AG08395 (cell line): ENCODE data around the gene TRIM17.
A peak's percentile ranks its signal among the peaks of the same experiment; 100 is the strongest.

Experiments used
- DNase-seq: peaks from one replicate; pipeline ENCODE4 v3.0.0; 2012; ENCODE audit warnings: mixed read lengths, low spot score

The TRIM17 gene

GRCh38 chr1:228400692-228401454, 15.8 kb downstream of the TRIM17 start:
- no peak for DNase-seq

GRCh38 chr1:228400237-228400651, 16.4 kb downstream of the TRIM17 start:
- no peak for DNase-seq

GRCh38 chr1:228399531-228400236, 17.0 kb downstream of the TRIM17 start:
- DNase-seq = no peak

- DNase-seq = no peak
Observed at GRCh38 chr1:228398741-228399461, 17.8 kb downstream of the TRIM17 start.

- DNase-seq = no peak
Observed at GRCh38 chr1:228397966-228398365, 18.7 kb downstream of the TRIM17 start.

GRCh38 chr1:228396770-228397662, 19.6 kb downstream of the TRIM17 start:
- DNase-seq = no peak

- DNase-seq = no peak
Observed at GRCh38 chr1:228394571-228395394, 21.9 kb downstream of the TRIM17 start.

GRCh38 chr1:228393811-228394570, 22.7 kb downstream of the TRIM17 start:
- DNase-seq = no peak

- peak; percentile 68 for DNase-seq
Observed at GRCh38 chr1:228393268-228393701, 23.4 kb downstream of the TRIM17 start.

- DNase-seq = no peak
Observed at GRCh38 chr1:228392111-228392936, 24.3 kb downstream of the TRIM17 start.

GRCh38 chr1:228391411-228392020, 25.1 kb downstream of the TRIM17 start:
- no peak for DNase-seq

GRCh38 chr1:228390649-228391048, 26.0 kb downstream of the TRIM17 start:
- no peak for DNase-seq

- no peak for DNase-seq
Observed at GRCh38 chr1:228387321-228387720, 29.3 kb downstream of the TRIM17 start.

- DNase-seq = no peak
Observed at GRCh38 chr1:228385232-228385631, 31.4 kb downstream of the TRIM17 start.

GRCh38 chr1:228383773-228384172, 32.9 kb downstream of the TRIM17 start:
- DNase-seq = no peak

- no peak for DNase-seq
Observed at GRCh38 chr1:228381356-228381755, 35.3 kb downstream of the TRIM17 start.

GRCh38 chr1:228379666-228380065, 37.0 kb downstream of the TRIM17 start:
- no peak for DNase-seq

GRCh38 chr1:228378873-228379460, 37.7 kb downstream of the TRIM17 start:
- peak; percentile 43 for DNase-seq
